PC-9 (cell line): ENCODE data around the gene POLD2. TPM values are rescaled to one million over a fixed set of nuclear protein-coding genes. Genes with fewer than 3 reads are reported as not detected.

ENCODE experiments used
- BruUV-seq: library from RNA; stranded (reverse); fragments of 400-500 nt; replicated peaks from 2 replicates; lab custom pipeline; 2021; lab: Mats Ljungman, UMichigan
- CTCF ChIA-PET: fragments of 300-600 bp; sonication (Branson Sonifier 250); formaldehyde crosslinking; loops from one replicate; lab custom pipeline; 2022; ENCODE audit warnings: antibody characterized with exemption; lab: Charles Lee
- POLR2A ChIA-PET: fragments of 300-600 bp; sonication (Branson Sonifier 250); formaldehyde crosslinking; loops from one replicate; lab custom pipeline; 2022; ENCODE audit warnings: antibody characterized with exemption; ENCODE audit not compliant: unreplicated experiment; lab: Charles Lee
- DNase-seq, 2 experiments: peaks; one replicate each; pipeline versions ENCODE4 v3.0.0 to v3.0.0-alpha.2; 2015 to 2022; ENCODE audit warnings: mixed read lengths in 1 of 2
- H2AFZ ChIP-seq: fragments of 200-600 bp; sonication (generic); 2 replicates; pipeline ENCODE4 v1.8.1; 2017; ENCODE audit warnings: antibody characterized with exemption
- H3F3A ChIP-seq: fragments of 200-600 bp; sonication (generic); 2 replicates; pipeline ENCODE4 v1.8.1; 2017; ENCODE audit warnings: antibody characterized with exemption, mild to moderate bottlenecking, low read depth; ENCODE audit not compliant: insufficient read depth
- H3K27ac ChIP-seq: fragments of 200-600 bp; sonication (generic); 2 replicates; pipeline ENCODE4 v1.6.1; 2016; ENCODE audit warnings: mixed run types
- H3K27me3 ChIP-seq: fragments of 200-600 bp; sonication (generic); 2 replicates; pipeline ENCODE4 v1.6.1; 2016; ENCODE audit warnings: low read depth, mixed run types; ENCODE audit not compliant: insufficient read depth
- H3K36me3 ChIP-seq: fragments of 200-600 bp; sonication (generic); 2 replicates; pipeline ENCODE4 v1.6.1; 2016; ENCODE audit warnings: low read depth, mixed run types
- H3K4me1 ChIP-seq: fragments of 200-600 bp; sonication (generic); replicated peaks from 2 replicates; pipeline ENCODE4 v1.6.1; 2016; ENCODE audit warnings: mixed run types; ENCODE audit not compliant: insufficient read depth
- H3K4me2 ChIP-seq: fragments of 200-600 bp; sonication (generic); 2 replicates; pipeline ENCODE4 v1.6.1; 2017; ENCODE audit warnings: mixed run types
- H3K4me3 ChIP-seq: fragments of 200-600 bp; sonication (generic); 2 replicates; pipeline ENCODE4 v1.6.1; 2016; ENCODE audit warnings: mixed run types
- H3K79me2 ChIP-seq: fragments of 200-600 bp; sonication (generic); 2 replicates; pipeline ENCODE4 v1.6.1; 2017; ENCODE audit warnings: low read depth, mixed run types
- H3K9me2 ChIP-seq: fragments of 200-600 bp; sonication (generic); 2 replicates; pipeline ENCODE4 v1.8.1; 2017; ENCODE audit warnings: mild to moderate bottlenecking; ENCODE audit not compliant: insufficient read depth
- H3K9me3 ChIP-seq: fragments of 200-600 bp; sonication (generic); 2 replicates; pipeline ENCODE4 v1.8.1; 2016; ENCODE audit warnings: low read depth; ENCODE audit not compliant: insufficient read depth
- H4K20me1 ChIP-seq: fragments of 200-600 bp; sonication (generic); 2 replicates; pipeline ENCODE4 v1.8.1; 2017; ENCODE audit not compliant: insufficient read depth
- EZH2 ChIP-seq: fragments of 200-600 bp; sonication (generic); IDR thresholded peaks from 2 replicates; pipeline ENCODE4 v1.8.0; 2017; ENCODE audit warnings: antibody characterized with exemption, low read depth
- intact Hi-C: fragments of 100-400 bp; cut with micrococcal nuclease; formaldehyde crosslinking; loops from one replicate; pipeline ENCODE4 v1.10.0; 2022; ENCODE audit not compliant: unreplicated experiment
- total RNA-seq: library from RNA; stranded (reverse); gene quantifications from 2 replicates; pipeline ENCODE4 v1.2.3, GENCODE V29; 2021
- TF ChIP-seq, protein P1 (sequence below): fragments of 200-600 bp; sonication (generic); conservative IDR thresholded peaks from 2 replicates; pipeline ENCODE4 v1.6.1; 2017; ENCODE audit warnings: mixed run types, antibody characterized with exemption, mild to moderate bottlenecking, moderate library complexity

The POLD2 gene
- total RNA-seq, 1 experiment from 2014 or later, result 249 TPM

DNA sequence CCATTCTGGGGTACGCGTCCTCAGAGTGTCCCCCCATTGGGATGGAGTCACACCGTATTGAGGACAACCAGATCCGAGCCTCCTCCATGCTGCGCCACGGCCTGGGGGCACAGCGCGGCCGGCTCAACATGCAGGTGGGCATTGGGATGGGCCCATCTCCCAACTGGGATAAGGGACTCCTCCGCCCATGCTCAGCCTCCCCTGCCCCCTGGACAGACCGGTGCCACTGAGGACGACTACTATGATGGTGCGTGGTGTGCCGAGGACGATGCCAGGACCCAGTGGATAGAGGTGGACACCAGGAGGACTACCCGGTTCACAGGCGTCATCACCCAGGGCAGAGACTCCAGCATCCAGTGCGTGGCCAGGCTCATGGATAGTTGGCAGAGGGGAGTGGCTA is 13.4 kb downstream of the POLD2 start:
- TF ChIP-seq, protein P1, sequence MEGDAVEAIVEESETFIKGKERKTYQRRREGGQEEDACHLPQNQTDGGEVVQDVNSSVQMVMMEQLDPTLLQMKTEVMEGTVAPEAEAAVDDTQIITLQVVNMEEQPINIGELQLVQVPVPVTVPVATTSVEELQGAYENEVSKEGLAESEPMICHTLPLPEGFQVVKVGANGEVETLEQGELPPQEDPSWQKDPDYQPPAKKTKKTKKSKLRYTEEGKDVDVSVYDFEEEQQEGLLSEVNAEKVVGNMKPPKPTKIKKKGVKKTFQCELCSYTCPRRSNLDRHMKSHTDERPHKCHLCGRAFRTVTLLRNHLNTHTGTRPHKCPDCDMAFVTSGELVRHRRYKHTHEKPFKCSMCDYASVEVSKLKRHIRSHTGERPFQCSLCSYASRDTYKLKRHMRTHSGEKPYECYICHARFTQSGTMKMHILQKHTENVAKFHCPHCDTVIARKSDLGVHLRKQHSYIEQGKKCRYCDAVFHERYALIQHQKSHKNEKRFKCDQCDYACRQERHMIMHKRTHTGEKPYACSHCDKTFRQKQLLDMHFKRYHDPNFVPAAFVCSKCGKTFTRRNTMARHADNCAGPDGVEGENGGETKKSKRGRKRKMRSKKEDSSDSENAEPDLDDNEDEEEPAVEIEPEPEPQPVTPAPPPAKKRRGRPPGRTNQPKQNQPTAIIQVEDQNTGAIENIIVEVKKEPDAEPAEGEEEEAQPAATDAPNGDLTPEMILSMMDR, result no peak
- no peak for TF ChIP-seq EZH2
- H3K27me3 ChIP-seq, result no peaks in the 10 kb centered on the region
- DNase-seq, result no peak
- ChIA-PET POLR2A (no interaction called here), CTCF (no interaction called here)
- no peaks in the 10 kb centered on the region for H3K79me2 ChIP-seq
- H3K36me3 ChIP-seq, result no peaks in the 10 kb centered on the region; the same call in 1 of the 2 replicates
- peaks cover 10% of the 10 kb centered on the region; the same call in 1 of the 2 replicates for H3F3A ChIP-seq
- H3K4me3 ChIP-seq, result no peak overlapping the region
- no peak overlapping the region for H3K27ac ChIP-seq
- 0 out of 2 replicates have a peak, but pooled peaks cover 6% of the 10 kb centered on the region for H3K4me1 ChIP-seq
- H2AFZ ChIP-seq, result no peak overlapping the region
- no TSS peak for BruUV-seq
- intact Hi-C loops, result no loop called here
- no peak overlapping the region for H3K4me2 ChIP-seq
- H3K9me3 ChIP-seq, result no peaks in the 10 kb centered on the region
- no peaks in the 10 kb centered on the region for H3K9me2 ChIP-seq
- no peaks in the 10 kb centered on the region for H4K20me1 ChIP-seq

DNA sequence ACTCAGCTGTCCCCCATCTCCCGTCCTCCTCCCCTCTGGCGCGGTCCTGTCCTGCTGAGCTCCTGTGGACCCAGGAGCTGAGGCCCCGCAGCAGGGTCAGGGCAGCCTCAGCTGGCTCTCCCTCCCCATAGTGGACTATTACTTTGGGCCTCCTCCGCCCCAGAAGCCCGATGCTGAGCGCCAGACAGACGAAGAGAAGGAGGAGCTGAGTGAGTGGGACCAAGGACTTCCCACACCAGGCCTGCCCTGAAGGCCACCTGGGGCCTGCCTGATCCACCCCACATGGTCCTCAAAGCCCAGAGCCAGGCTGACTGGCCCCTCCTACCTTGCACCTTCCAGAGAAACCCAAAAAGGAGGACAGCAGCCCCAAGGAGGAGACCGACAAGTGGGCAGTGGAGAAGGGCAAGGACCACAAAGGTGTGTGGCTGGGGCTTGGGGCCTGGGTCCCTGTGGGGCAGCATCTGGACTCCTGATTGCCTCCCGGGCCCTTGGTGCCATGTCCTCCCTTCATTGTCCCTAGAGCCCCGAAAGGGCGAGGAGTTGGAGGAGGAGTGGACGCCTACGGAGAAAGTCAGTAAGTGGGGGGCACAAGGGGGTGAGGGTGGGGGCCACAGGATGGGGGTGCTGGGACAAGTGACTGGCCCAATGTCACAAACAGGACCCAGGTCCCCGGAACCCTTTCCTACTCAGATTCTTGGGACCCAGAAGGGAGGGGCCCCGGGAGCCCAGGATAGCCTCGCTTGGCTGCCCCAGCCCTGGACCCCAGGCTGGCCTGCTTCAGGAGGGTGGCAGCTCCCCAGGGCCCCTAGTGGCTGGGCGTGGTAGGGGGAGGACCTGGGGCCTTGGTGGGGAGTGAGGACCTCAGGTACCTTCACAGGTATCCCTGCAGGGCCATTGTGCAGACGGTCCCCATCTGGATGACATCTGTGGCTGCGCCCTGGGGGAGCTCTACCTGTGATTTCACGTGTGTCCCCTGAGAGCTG is 14.3 kb downstream of the POLD2 start:
- Histone ChIP-seq H4K20me1 (no peaks in the 10 kb centered on the region), H3F3A (peaks cover 5% of the 10 kb centered on the region; the same call in 1 of the 2 replicates), H3K9me3 (no peaks in the 10 kb centered on the region), H3K36me3 (no peaks in the 10 kb centered on the region; the same call in 1 of the 2 replicates), H3K4me1 (0 out of 2 replicates have a peak, but pooled peaks cover 7% of the 10 kb centered on the region), H3K27ac (no peak overlapping the region), H3K27me3 (no peaks in the 10 kb centered on the region), H3K4me2 (no peak overlapping the region), H2AFZ (no peak overlapping the region), H3K4me3 (no peak overlapping the region), H3K9me2 (no peaks in the 10 kb centered on the region), H3K79me2 (no peaks in the 10 kb centered on the region)
- POLR2A ChIA-PET, result no interaction called here
- intact Hi-C loops, result no loop called here
- no peak for DNase-seq
- TF ChIP-seq EZH2, result no peak
- TF ChIP-seq, protein P1, result no peak
- no TSS peak for BruUV-seq
- CTCF ChIA-PET, result no interaction called here

DNA sequence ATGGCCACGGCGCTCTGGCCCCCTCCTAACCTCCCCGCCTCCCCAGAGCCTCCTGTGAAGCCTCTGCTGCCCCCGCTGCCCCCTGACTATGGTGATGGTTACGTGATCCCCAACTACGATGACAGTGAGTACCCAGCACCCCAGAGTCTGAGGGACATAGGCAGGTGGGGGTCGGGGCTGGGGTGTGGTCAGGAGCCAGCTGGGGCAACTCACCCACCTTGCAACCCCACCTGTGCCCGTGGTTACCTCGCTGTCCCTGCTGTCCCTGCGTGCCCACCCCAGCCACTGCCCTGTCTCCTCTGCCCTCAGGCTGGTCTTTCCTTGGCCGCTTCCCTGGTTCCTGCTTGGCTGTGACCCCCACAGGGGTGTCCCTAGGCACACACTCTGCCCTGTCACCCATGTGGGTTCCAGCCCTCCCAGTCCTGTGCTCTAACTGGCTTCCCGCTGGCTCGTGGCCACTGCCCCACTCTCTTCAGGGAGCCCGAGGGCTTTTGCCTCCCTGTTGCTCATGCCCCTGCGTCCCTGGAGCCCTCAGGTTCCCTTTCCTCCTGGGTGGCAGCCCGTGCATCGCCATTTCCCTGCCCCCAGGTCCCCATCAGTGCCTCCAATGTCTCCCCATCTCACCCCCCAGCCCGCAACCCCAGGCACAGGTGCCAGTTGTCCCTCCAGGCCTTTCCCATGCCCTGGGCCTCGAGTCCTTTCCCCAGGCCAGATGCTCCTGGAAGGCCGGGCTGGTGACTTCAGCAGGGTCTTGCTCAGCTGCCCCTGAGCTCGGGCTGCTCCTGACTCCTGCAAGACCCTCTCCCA is 15.2 kb downstream of the POLD2 start:
- CTCF ChIA-PET, result no interaction called here
- DNase-seq, result no peak
- H3F3A ChIP-seq, result peaks cover 5% of the 10 kb centered on the region; the same call in 1 of the 2 replicates
- intact Hi-C loops, result no loop called here
- no peak overlapping the region for H3K27ac ChIP-seq
- TF ChIP-seq EZH2, result no peak
- TF ChIP-seq, protein P1, result no peak
- H3K4me1 ChIP-seq, result 0 out of 2 replicates have a peak, but pooled peaks cover 7% of the 10 kb centered on the region
- H4K20me1 ChIP-seq, result no peaks in the 10 kb centered on the region
- POLR2A ChIA-PET, result no interaction called here
- no peaks in the 10 kb centered on the region for H3K27me3 ChIP-seq
- H3K9me2 ChIP-seq, result no peaks in the 10 kb centered on the region
- H3K36me3 ChIP-seq, result no peaks in the 10 kb centered on the region
- no peak overlapping the region for H2AFZ ChIP-seq
- H3K4me2 ChIP-seq, result no peak overlapping the region
- H3K4me3 ChIP-seq, result no peak overlapping the region
- no peaks in the 10 kb centered on the region for H3K79me2 ChIP-seq
- no peaks in the 10 kb centered on the region for H3K9me3 ChIP-seq
- no TSS peak for BruUV-seq
